ENCODE results near the gene HPS5. TPM values are rescaled to one million over a fixed set of nuclear protein-coding genes. Genes with fewer than 3 reads are reported as not detected.

HPS5 gene
- total RNA-seq, 2 experiments from 2014 or later = 16.1 to 17.8 TPM

DNA sequence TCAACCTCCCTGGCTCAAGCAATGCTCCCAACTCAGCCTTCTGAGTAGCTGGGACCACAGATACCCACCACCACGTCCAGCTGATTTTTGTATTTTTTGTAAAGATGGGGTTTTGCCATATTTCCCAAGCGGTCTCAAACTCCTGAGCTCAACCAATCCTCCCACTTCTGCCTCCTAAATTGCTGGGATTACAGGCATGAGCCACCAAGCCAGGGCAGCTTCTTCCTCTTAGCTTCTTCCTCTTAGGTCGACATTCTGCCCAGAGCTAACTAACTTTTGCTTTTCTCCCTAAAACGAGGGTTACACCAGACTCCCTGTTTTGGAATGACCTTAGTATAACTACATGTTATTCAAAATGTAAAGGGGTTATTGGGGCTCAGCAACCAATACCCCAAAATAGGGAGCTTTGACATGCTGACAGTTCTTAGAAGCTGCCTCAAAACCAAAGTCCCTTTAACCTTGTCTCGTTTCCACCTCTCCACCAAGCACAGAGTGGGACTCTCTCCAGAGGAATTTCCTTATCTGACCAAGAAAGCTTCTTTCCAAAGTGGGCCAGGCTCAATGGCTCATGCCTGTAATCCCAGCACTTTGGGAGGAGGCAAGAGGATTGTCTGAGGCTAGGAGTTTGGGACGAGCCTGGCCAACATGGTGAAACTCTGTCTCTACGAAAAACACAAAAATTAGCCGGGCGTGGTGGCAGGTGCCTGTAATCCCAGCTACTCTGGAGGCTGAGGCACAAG is 7.0 kb downstream of the HPS5 start:
- POLR2A ChIA-PET = no interaction called here
- Mint-ChIP-seq H3K4me3 (no peak overlapping the region), H3K27me3 (no peaks in the 10 kb centered on the region), H3K27ac (no peak overlapping the region), H3K4me1 (peaks cover 16% of the 10 kb centered on the region), H3K36me3 (peaks cover 11% of the 10 kb centered on the region), H3K9me3 (no peaks in the 10 kb centered on the region)
- ATAC-seq (ENCODE audit: low read depth) = no peak
- no peak for DNase-seq

GRCh38 chr11:18313965-18314763 is 7.8 kb downstream of the HPS5 start:
- no peaks in the 10 kb centered on the region for H3K27me3 Mint-ChIP-seq
- DNase-seq (no peak), ATAC-seq (ENCODE audit: low read depth) (no peak)
- peaks cover 10% of the 10 kb centered on the region for H3K36me3 Mint-ChIP-seq
- H3K4me1 Mint-ChIP-seq = peaks cover 8% of the 10 kb centered on the region
- no peak overlapping the region for H3K4me3 Mint-ChIP-seq
- no peaks in the 10 kb centered on the region for H3K9me3 Mint-ChIP-seq
- POLR2A ChIA-PET = interaction anchor here (0.6 to 1.5 kb wide), 2 partner anchors 8 to 13 kb away, joined by 3 to 4 read pairs; partner anchors contain the start of genes GTF2H1 and HPS5
- no peak overlapping the region for H3K27ac Mint-ChIP-seq

DNA sequence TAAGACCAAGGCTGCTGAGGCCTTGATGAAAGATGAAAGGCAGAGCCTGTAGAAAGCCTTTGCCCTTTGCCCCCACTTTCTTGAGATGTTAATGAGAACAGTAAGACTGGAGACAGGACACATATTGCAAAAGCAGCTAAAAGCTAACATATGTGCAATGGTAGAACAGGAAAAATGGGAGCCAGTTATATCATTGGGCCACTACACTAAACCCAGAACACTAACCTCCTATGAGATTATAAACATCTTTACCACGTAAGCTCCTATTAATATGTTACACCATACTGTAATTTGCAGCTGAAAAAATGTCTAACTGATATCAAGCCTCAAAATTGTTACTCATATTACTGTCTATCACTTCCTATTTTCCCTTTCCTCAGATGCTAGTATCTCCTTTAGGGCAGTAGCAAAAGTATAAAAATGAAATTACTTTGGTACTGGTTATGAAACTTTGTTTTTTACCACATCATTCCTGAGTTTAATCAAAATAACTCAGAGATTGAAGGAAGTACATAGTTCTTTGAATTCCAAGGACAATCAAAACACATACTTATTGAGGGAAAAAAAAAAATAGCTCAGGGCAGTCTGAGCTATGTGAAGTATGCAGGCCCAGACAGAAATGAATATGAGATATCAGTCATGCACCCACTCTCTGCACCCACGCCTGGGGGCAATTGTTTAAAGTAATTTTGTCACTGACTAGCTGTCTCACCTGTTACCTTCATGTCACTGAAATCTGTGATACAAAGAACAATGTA is 9.1 kb downstream of the HPS5 start:
- no peaks in the 10 kb centered on the region for H3K27me3 Mint-ChIP-seq
- peaks cover 11% of the 10 kb centered on the region for H3K36me3 Mint-ChIP-seq
- POLR2A ChIA-PET = interaction anchor here (1.5 kb wide), 1 partner anchor 9 kb away, joined by 4 read pairs; the partner anchor contains the start of genes GTF2H1 and HPS5
- no peak for ATAC-seq (ENCODE audit: low read depth)
- no peaks in the 10 kb centered on the region for H3K4me1 Mint-ChIP-seq
- no peaks in the 10 kb centered on the region for H3K9me3 Mint-ChIP-seq
- DNase-seq = no peak
- H3K27ac Mint-ChIP-seq = peak overlapping the region; percentile 32
- H3K4me3 Mint-ChIP-seq = no peak overlapping the region

- Mint-ChIP-seq H3K9me3 (no peaks in the 10 kb centered on the region), H3K27me3 (no peaks in the 10 kb centered on the region), H3K36me3 (peaks cover 7% of the 10 kb centered on the region), H3K4me1 (no peaks in the 10 kb centered on the region), H3K4me3 (no peak overlapping the region), H3K27ac (no peak overlapping the region)
- no peak for DNase-seq
- ATAC-seq (ENCODE audit: low read depth) = no peak
- POLR2A ChIA-PET = no interaction called here
Measured at GRCh38 chr11:18312012-18312411, 9.9 kb downstream of the HPS5 start.

DNA sequence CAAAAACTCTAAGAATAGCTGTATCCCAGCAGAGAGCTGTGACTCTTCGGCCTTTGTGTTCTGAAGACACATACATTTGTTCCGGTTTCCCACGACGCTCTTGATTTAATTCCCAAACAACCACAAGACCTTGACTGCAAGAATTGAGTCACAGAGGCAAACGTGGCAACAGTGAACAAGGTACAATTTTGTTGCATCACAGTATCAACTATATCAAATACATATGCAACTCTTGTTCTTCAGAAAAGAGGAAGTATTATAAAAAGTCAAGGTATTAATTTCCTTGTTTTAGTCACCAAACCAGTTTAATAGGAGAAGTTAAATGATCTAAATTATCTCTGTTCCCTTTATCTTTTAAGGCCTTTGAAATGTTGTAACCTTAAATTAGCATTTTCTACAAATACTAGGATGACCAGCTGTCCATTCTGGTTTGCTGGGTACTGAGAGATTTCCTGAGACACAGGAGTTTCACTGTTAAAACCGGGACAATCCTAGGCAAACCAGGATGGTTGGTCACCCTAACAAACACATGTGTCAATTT is 11.1 kb downstream of the HPS5 start:
- POLR2A ChIA-PET = no interaction called here
- H3K27ac Mint-ChIP-seq = no peak overlapping the region
- DNase-seq (no peak), ATAC-seq (ENCODE audit: low read depth) (no peak)
- H3K4me1 Mint-ChIP-seq = no peaks in the 10 kb centered on the region
- no peaks in the 10 kb centered on the region for H3K27me3 Mint-ChIP-seq
- no peaks in the 10 kb centered on the region for H3K9me3 Mint-ChIP-seq
- H3K4me3 Mint-ChIP-seq = no peak overlapping the region
- peaks cover 12% of the 10 kb centered on the region for H3K36me3 Mint-ChIP-seq

- Mint-ChIP-seq H3K4me1 (no peaks in the 10 kb centered on the region), H3K36me3 (peaks cover 12% of the 10 kb centered on the region), H3K9me3 (no peaks in the 10 kb centered on the region), H3K27ac (no peak overlapping the region), H3K4me3 (no peak overlapping the region), H3K27me3 (no peaks in the 10 kb centered on the region)
- POLR2A ChIA-PET = no interaction called here
- ATAC-seq (ENCODE audit: low read depth) (no peak), DNase-seq (no peak)
Measured at GRCh38 chr11:18309691-18310090, 12.2 kb downstream of the HPS5 start.

DNA sequence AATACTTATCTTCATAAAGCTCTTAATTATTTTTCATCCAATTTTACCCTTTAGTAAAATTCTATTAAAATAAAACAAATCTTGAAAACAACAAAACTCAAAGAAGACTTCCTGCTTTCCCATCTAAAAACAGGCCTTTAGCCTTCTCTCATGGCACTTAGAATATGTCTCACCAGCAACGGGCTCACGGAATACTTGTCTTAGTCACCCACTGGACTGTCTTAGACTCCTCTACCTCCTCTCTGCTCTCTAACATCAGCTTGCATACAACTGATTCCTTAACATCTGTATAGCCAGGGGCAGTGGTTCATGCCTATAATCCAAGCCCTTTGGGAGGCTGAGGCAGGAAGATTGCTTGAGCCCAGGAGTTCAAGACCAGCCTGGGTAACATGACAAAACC is 13.7 kb downstream of the HPS5 start:
- POLR2A ChIA-PET = no interaction called here
- DNase-seq (no peak), ATAC-seq (ENCODE audit: low read depth) (no peak)
- Mint-ChIP-seq H3K4me1 (no peaks in the 10 kb centered on the region), H3K36me3 (peaks cover 12% of the 10 kb centered on the region), H3K27ac (no peak overlapping the region), H3K27me3 (no peaks in the 10 kb centered on the region), H3K9me3 (no peaks in the 10 kb centered on the region), H3K4me3 (no peak overlapping the region)

DNA sequence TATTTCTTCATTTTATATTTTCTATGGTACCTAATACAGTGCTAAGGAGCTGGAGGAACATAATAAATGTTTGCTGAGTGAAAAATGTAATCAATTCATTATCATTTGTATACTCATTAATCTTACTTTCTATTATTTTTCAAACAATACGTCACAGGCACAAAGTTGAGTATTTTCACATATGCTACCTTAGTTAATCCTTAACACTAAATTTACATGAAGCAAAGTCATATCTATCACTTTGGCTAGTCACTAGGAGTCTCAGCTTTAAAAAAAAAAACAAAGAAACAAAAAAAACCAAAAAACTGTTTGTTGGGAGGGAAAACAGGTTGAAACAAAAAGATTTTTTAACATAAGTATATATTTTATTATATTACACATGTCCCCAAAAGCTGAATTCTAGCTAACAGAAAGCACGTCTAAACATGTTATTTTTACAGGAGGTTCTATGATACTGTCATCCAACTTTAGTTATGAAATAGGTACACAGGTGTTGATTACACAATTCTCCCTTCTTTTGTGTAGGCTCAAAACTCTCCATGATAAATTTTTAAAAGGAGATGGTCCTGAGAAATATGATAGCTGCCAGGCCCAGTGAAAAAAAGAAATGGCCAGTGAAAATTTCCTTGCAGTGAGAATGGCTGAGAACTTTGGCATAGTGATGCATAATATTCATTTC is 14.3 kb downstream of the HPS5 start:
- POLR2A ChIA-PET = interaction anchor here (1.4 kb wide), 1 partner anchor 15 kb away, joined by 4 read pairs; the partner anchor contains the start of genes GTF2H1 and HPS5
- no peak overlapping the region for H3K4me3 Mint-ChIP-seq
- H3K4me1 Mint-ChIP-seq = no peaks in the 10 kb centered on the region
- H3K27ac Mint-ChIP-seq = no peak overlapping the region
- peaks cover 12% of the 10 kb centered on the region for H3K36me3 Mint-ChIP-seq
- no peaks in the 10 kb centered on the region for H3K27me3 Mint-ChIP-seq
- no peak for ATAC-seq (ENCODE audit: low read depth)
- no peaks in the 10 kb centered on the region for H3K9me3 Mint-ChIP-seq
- no peak for DNase-seq

GRCh38 chr11:18304745-18305144 is 17.2 kb downstream of the HPS5 start:
- Mint-ChIP-seq H3K4me1 (no peaks in the 10 kb centered on the region), H3K36me3 (peaks cover 16% of the 10 kb centered on the region), H3K9me3 (no peaks in the 10 kb centered on the region), H3K27ac (no peak overlapping the region), H3K27me3 (no peaks in the 10 kb centered on the region), H3K4me3 (no peak overlapping the region)
- POLR2A ChIA-PET = interaction anchor here (0.8 kb wide), 1 partner anchor 9 kb away, joined by 3 read pairs; no protein-coding TSS in a partner anchor
- no peak for DNase-seq
- no peak for ATAC-seq (ENCODE audit: low read depth)

DNA sequence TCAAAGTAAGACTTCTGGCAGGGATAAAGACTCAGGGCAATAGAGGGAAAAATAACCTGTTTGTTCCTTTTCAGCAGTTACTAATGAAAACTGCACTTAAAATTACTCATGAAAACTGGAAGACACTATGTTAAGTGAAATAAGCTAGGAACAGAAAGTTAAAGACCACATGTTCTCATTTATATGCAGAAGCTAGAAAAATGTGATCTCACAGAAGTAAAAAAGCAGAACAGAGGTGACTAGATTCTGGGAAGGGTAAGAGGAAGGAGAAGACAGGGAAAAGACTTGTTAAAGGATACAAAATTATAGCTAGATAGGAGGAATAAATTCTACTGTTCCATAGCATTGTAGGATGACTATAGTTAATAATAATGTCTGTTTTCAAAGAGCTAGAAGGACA is 22.2 kb downstream of the HPS5 start:
- H3K9me3 Mint-ChIP-seq = no peaks in the 10 kb centered on the region
- POLR2A ChIA-PET = interaction anchor here (1.4 kb wide), 1 partner anchor 22 kb away, joined by 3 read pairs; the partner anchor contains the start of genes GTF2H1 and HPS5
- ATAC-seq (ENCODE audit: low read depth) = no peak
- no peak for DNase-seq
- H3K4me3 Mint-ChIP-seq = no peak overlapping the region
- peaks cover 27% of the 10 kb centered on the region for H3K36me3 Mint-ChIP-seq
- no peak overlapping the region for H3K27ac Mint-ChIP-seq
- H3K4me1 Mint-ChIP-seq = no peaks in the 10 kb centered on the region
- H3K27me3 Mint-ChIP-seq = no peaks in the 10 kb centered on the region

GRCh38 chr11:18295316-18295715 is 26.6 kb downstream of the HPS5 start:
- no peaks in the 10 kb centered on the region for H3K9me3 Mint-ChIP-seq
- no peak overlapping the region for H3K4me3 Mint-ChIP-seq
- ATAC-seq (ENCODE audit: low read depth) (no peak), DNase-seq (no peak)
- no peaks in the 10 kb centered on the region for H3K4me1 Mint-ChIP-seq
- peaks cover 37% of the 10 kb centered on the region for H3K36me3 Mint-ChIP-seq
- no peaks in the 10 kb centered on the region for H3K27me3 Mint-ChIP-seq
- POLR2A ChIA-PET = interaction anchor here (0.6 to 0.9 kb wide), 2 partner anchors 10 to 99 kb away, joined by 3 read pairs; partner anchors contain the start of gene LDHA
- H3K27ac Mint-ChIP-seq = no peak overlapping the region

DNA sequence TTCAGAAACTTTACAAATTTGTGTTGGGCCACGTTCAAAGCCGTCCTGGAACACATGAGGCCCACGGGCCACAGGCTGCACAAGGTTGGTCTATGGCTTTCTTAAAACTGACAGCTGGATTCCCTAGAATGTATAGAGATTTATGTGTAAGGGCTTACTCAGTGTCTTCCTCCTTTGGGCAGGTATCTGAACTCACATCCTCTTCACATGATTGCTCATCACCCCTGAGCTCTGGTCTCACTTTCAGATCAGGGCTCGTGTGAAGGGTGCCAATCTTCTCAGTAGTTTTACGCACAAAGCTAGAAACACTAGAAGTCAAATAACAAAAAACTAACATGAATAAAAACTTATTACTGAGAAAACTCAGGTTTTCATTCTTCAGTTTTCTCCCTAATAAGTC is 27.1 kb downstream of the HPS5 start:
- Mint-ChIP-seq H3K27me3 (no peaks in the 10 kb centered on the region), H3K36me3 (peaks cover 42% of the 10 kb centered on the region), H3K27ac (no peak overlapping the region), H3K4me3 (no peak overlapping the region), H3K9me3 (no peaks in the 10 kb centered on the region), H3K4me1 (no peaks in the 10 kb centered on the region)
- ATAC-seq (ENCODE audit: low read depth) (no peak), DNase-seq (no peak)
- POLR2A ChIA-PET = interaction anchor here (0.8 to 0.9 kb wide), 2 partner anchors 99 to 102 kb away, joined by 3 read pairs; partner anchors contain the start of gene LDHA

All from activated naive CD8-positive, alpha-beta T cell treated with anti-CD3 and anti-CD28 coated beads, Interleukin-2, amount 10 ng/mL, durations not matched to agents 7 days and 5 days (primary cell).